GM12864 (cell line): ENCODE data around the gene ETV4.

ENCODE experiments used
- DNase-seq: peaks from one replicate; pipeline ENCODE4 v3.0.0-alpha.2; 2011; ENCODE audit warnings: low read depth
- H3K4me3 ChIP-seq: 2 replicates; pipeline ENCODE4 v1.5.1; 2011; ENCODE audit warnings: mild to moderate bottlenecking, low read depth, low read length, control low read depth
- TF ChIP-seq, protein P1 (sequence below): IDR thresholded peaks from 2 replicates; pipeline ENCODE4 v1.5.1; 2011; ENCODE audit warnings: low read depth, mild to moderate bottlenecking, moderate library complexity, low read length, control low read depth, inconsistent platforms; ENCODE audit errors: missing control alignments

ETV4 gene

DNA sequence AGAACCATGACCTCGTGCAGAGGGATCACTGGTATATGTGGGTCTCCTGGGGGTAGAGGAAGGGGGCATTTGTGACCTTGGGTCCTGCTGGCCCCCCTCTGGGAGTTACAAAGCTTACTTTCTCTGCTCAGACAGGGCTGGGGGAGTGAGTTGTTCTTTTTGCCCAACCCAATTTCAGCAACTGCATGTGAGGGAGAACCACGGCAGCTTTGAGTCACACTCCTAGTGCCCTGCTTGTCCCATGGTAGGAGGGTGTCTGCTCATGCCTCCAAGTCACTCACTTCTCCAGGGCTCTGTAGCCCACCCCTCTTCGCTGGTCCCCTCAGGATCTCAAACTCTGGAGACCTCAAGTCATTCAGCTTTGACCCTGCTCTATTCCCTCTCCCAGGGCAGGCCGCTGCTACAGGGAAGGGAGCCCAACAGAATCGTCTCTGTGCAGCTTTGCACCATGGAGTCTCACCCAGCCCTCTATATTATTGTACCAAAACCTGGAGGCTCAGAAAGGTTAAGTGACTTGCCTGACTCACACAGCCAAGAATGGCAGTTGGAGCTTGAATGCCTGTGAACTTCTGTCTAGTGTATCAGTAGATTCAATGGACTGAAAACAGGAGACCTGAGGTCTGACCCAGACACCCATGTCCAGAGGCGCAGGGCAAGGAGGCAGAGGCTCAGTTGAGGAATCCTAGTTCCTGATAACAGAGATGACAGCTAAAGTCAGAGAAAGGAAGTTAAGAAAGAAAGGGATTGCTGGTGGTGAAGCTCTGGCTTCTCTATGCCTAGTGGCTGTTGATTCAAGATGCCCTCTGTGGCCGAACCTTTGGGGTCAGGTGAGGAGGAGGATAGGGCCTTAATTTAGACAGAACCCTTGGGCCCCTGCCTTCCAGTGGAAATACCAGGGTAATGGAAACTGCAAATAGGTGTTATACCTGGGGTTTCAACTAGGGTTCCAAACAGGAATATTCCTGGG lies 14.6 kb upstream of the ETV4 start:
- no peak for DNase-seq
- H3K4me3 ChIP-seq = no peak overlapping the region
- TF ChIP-seq, protein P1, sequence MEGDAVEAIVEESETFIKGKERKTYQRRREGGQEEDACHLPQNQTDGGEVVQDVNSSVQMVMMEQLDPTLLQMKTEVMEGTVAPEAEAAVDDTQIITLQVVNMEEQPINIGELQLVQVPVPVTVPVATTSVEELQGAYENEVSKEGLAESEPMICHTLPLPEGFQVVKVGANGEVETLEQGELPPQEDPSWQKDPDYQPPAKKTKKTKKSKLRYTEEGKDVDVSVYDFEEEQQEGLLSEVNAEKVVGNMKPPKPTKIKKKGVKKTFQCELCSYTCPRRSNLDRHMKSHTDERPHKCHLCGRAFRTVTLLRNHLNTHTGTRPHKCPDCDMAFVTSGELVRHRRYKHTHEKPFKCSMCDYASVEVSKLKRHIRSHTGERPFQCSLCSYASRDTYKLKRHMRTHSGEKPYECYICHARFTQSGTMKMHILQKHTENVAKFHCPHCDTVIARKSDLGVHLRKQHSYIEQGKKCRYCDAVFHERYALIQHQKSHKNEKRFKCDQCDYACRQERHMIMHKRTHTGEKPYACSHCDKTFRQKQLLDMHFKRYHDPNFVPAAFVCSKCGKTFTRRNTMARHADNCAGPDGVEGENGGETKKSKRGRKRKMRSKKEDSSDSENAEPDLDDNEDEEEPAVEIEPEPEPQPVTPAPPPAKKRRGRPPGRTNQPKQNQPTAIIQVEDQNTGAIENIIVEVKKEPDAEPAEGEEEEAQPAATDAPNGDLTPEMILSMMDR = no peak

DNA sequence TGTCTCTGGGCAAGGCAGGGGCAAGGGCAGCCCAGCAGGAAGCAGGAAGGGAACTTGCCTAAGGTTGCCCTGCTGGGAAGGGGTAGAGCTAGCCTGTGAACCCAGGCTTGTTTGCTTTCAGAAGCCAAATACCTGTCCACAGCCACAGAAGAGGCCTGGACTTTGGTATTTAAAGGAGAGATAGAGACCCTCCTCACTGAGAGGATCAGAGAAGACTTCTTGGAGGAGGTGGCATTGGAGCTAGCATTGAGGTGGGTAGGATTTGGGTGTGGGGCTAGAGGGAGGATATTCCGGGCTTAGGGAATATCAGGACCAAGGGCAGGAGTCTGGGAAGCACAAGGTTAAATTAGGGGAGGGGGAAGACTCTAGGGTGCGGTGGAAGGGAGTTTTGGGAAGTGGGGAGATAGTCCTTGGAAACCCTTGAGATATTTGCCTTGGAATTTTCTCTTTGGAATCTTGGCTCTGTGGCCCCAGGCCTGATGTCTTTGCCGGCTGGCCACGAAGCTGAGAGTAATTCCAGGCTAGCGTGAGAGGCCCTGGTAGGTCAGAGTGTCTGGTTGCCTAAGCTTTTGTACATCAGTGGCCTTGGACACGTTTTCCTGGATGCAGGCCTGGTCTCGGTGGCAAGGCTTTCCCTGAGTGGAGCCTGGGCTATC lies 13.1 kb upstream of the ETV4 start:
- TF ChIP-seq, protein P1 = no peak
- no peak overlapping the region for H3K4me3 ChIP-seq

DNA sequence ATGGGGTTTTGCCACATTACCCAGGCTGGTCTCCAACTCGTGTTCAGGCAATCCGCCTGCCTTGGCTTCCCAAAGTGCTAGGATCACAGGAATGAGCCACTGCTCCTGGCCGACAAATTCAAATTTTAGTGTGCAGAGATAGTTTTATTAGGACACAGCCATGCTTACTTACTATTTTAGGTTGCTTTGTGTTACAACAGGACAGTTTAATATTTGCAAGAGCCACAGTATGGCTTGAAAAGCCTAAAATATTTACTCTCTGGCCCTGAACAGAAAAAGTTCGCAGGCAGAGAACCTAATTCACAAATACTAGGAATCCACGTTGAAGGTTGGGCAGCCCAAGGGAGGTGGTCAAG lies 12.6 kb upstream of the ETV4 start:
- TF ChIP-seq, protein P1 = no peak
- no peak overlapping the region for H3K4me3 ChIP-seq
- no peak for DNase-seq

More for the DNA sequence above, 13.1 kb upstream of the ETV4 start:
- no peak for DNase-seq

DNA sequence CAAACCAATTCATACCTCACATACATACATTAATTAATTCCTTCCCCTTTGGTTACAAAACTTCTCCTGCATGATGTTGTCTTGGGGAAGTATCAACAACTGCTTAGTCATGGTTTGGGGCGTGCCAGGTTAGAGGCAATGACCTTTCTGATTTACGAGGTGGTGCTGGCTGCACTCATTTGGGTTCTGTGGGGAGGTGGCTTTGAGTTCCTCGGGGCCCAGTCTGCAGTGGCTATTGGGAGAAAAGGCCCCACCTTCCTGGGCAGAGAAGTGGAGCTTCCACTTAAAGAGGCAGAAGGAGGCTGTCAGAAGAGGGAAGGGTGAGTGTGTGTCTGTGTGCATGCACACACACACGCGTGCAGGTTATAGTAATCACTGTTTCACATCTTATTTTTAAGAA lies 10.2 kb upstream of the ETV4 start:
- no peak overlapping the region for H3K4me3 ChIP-seq
- DNase-seq = no peak
- TF ChIP-seq, protein P1 = no peak

DNA sequence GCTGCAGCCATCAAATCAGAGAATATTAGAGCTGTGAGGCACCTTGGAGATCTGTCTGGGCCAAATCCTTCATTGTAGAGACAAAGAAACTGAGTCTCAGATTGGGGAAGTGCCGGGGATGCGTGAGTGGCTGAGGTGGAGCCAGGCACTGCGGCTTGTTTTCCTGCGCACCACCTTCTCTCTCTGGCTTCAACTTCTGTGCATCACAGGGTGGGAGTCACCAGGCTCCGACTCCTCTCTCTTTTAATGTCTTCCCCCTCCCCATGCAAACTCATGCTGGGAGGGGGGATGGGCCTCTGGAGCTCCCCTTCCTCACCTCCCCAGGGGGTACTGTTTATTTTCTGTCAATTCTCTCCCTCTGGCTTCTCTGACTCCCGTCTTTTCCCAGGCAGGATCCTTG lies 8.7 kb upstream of the ETV4 start:
- TF ChIP-seq, protein P1 = no peak
- DNase-seq = no peak
- H3K4me3 ChIP-seq = no peak overlapping the region

DNA sequence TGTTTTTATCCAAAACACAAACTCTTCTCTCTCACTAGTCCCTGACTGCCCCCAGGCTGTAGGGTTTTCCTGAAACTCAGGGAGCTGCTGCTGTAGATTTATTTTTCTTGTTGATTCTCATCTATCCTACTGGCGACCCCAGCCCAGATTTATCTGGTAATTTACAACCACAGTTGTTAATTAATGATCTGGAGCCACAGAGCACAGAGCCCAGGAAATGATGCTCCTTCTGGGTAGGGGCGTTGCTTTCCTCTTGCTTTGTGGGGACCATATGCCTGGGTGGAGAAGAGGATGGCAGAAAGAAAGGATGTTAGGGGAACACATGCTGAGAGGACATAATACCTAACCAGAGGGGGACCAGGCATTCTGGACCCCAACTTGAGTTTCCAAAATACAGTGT lies 7.4 kb upstream of the ETV4 start:
- DNase-seq = no peak
- H3K4me3 ChIP-seq = no peak overlapping the region
- TF ChIP-seq, protein P1 = no peak
